Measurements from ENCODE around the gene CENPU.

- TF ChIP-seq, protein P1, sequence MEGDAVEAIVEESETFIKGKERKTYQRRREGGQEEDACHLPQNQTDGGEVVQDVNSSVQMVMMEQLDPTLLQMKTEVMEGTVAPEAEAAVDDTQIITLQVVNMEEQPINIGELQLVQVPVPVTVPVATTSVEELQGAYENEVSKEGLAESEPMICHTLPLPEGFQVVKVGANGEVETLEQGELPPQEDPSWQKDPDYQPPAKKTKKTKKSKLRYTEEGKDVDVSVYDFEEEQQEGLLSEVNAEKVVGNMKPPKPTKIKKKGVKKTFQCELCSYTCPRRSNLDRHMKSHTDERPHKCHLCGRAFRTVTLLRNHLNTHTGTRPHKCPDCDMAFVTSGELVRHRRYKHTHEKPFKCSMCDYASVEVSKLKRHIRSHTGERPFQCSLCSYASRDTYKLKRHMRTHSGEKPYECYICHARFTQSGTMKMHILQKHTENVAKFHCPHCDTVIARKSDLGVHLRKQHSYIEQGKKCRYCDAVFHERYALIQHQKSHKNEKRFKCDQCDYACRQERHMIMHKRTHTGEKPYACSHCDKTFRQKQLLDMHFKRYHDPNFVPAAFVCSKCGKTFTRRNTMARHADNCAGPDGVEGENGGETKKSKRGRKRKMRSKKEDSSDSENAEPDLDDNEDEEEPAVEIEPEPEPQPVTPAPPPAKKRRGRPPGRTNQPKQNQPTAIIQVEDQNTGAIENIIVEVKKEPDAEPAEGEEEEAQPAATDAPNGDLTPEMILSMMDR (conservative IDR thresholded peaks at IDR 0.05; ENCODE audit: low read depth, low read length), result no peak
- no peak for TF ChIP-seq EZH2phosphoT487 (IDR thresholded peaks at IDR 0.05; ENCODE audit: borderline replicate concordance, low read length)
These were observed 64.6 kb downstream of the CENPU start for GRCh38 chr4:184669251-184669650.
